HG02852 (cell line): ENCODE results near the gene RAI1.

Source experiments
- ATAC-seq: cut with Tn5 transposase; IDR thresholded peaks from one replicate; pipeline ENCODE4 v1.9.1; 2021; ENCODE audit warnings: mild to moderate bottlenecking, moderate library complexity; ENCODE audit not compliant: unreplicated experiment

The RAI1 gene

DNA sequence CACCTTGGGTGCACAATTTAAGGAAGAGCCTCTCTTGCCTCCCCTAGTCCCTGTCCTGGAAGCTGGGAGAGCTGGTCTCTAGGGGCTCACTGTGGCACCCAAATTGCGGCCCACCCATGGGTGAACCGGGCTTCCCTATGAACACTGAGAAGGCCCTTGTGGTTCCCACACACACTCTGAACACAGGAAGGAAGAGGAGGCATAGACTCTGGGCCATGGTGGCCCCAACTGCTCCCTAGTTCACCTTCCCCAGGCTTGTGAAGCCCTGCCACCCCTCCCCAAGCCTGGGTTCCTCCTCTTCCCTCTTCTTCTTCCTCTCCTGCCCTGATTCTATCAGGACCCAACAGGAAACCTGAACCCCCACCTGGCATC is 145.1 kb downstream of the RAI1 start:
- no peak for ATAC-seq

GRCh38 chr17:17826942-17827785 is 145.9 kb downstream of the RAI1 start:
- ATAC-seq: no peak

DNA sequence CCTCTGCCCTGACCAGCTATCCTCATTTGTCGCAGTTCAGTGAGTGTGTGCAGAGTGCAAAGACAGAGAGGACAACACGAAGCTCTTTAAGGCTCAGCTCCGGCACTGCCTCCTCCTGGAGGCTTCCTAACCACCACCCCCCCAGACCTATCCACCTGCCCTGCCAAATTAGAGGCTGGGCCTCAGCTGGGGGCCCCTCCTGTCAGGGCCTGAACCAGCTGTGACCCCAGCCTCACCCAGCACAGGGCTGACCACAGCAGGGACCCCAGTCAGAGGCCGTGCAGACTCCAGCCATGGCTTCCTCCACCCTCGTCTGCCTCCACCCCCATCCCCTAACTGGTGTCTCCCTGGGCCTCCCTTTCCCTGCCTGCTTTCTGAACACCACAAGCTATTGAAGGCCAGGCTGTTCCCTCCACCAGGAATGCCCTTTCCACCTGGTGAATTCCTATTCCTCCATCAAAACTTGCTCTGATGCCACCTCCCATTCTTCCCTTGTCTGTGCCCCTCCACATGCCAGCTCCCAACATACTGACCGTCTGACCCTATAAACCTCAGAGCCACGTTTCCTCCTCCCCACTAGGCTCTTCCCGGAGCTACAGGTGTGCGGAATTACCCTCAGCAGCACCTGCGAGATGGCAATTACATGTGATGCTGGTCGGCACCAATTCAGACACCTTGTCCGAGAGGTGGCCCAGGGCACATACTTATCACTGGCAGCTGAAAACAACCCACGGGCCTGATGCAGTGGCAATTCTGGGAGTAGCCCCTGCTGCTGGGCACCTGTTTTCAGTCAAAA is 146.8 kb downstream of the RAI1 start:
- ATAC-seq: no peak

DNA sequence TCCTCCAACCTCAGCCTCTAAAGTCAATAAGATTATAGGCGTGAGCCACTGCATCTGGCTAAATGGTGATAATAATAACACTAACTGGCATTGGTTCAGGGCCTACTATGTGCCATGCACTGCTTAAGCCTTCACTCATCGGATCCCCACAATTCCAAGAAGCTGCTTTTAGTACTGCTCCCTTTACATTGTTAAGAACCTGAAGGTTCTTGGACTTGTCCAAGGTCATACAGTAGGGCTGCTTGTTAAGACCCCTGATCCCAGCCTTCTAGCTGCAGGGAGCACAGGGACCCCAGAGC is 149.0 kb downstream of the RAI1 start:
- ATAC-seq: no peak

- no peak for ATAC-seq
These were observed 149.5 kb downstream of the RAI1 start for GRCh38 chr17:17830740-17831207.

DNA sequence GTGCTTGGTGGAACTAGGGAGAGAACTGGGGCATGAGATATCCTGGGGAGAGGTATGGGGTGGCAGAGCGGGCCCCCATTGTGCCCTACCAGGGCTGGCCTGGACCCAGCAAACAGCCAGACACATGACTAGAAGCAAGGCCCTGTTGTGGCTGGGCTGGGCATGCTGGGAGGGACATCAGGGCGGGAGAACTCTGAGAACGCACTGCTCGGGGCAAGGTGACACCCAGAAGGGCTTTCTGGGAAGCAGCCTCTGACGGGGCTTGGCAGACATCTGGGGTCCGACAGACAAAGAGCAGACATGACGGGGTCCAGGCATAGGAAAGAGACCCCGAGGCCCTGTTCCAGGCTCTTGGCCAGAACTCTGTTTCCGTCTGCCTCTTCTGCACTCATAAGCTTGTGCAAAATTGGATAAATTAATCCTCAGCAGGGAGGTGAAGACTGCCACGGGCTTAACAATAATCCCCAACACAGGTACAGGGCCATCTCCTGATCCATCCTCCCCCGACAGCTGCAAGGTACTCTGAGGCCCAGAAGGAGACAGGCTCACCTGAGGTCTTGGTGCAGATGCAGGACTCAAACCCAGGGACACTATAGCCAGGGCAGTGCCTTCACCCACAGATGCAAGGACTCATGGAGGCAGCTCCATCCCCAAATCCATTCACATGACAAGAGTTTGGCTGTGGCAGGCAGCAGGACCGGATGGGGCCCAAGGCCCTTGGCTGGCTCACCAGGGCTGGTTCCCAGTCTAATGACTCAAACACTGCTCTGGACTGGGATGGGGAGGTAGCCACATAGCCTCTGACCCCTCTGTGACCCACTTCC is 150.2 kb downstream of the RAI1 start:
- ATAC-seq: no peak

- no peak for ATAC-seq
These were observed 150.7 kb downstream of the RAI1 start for GRCh38 chr17:17832032-17832363.

GRCh38 chr17:17833658-17834357 is 152.6 kb downstream of the RAI1 start:
- ATAC-seq: no peak

- no peak for ATAC-seq
These were observed 153.7 kb downstream of the RAI1 start for GRCh38 chr17:17834974-17835373.

DNA sequence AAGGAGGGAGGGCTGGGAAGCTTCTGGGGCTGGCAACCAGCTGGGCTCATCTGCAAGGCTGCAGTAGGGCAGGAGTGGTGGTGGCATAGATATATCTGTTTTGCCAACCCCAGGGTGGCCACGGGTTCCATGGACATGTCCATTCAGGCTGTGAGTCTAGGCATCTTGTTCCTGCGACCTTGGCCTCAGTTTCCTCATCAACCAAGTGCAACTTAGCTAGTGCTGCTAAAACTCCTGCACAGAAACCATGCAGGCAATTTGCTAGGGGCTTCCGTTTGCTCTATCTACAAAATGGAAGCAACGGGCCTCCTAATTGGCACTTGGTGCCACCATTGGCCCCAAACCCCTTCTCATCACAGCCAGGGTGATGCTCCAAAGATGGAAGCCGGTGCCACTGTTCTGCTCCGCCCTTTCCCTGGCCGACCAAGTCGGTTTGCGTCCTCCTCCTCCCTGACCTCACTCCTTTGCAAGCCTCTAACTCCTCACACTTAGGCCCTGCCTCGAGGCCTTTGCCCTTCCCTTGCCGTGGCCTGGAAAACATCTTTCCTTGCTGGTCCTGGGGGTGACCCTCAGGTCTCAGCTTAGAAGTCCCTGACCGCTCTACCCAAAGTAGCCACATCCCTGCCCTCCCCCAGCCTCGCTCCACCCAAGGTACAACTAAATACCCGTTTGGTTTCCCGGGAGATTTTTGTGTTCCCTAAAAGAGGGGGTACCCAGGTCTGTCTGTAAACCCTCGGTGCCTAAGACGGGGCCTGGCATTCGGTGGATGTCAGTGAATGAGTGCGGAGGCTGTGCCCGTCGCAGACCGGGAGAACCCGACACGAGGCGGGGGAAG is 154.4 kb downstream of the RAI1 start:
- no peak for ATAC-seq

- ATAC-seq: peak; percentile 48
These were observed 155.1 kb downstream of the RAI1 start for GRCh38 chr17:17836250-17836817.

DNA sequence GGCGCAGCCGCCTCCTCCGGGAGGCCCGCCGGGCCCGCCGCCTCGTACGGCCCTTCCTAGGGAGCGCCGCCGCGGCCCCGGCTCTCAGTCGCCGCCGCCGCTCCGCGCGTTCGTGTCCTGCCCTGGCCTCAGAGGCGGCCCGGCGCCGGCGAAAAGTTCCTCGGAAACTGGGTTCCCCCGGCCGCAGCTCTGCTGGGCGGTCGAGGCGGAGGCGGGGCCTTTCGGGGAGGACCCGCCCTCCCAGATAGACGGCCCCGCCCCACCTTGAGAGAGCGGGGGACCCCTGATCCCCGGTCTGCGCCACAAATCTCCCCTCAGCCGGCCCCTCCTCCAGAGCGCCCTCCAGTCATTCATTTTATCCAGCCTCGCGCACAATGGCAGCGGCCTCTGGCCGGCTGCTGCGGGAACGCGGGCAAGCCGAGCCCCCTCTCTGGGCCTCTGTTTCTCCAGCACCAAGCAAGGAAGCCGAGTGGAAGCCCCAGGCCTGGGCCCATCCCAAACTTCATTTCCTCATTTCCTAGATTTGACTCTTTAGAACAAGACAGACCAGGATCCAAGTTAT is 155.6 kb downstream of the RAI1 start, which contains the start of gene SREBF1:
SREBF1 (minus strand) TSS at position 169 of the 562 bp plus-strand sequence. CDS start 169 bp downstream, outside the sequence.
- peak; percentile 23 for ATAC-seq

DNA sequence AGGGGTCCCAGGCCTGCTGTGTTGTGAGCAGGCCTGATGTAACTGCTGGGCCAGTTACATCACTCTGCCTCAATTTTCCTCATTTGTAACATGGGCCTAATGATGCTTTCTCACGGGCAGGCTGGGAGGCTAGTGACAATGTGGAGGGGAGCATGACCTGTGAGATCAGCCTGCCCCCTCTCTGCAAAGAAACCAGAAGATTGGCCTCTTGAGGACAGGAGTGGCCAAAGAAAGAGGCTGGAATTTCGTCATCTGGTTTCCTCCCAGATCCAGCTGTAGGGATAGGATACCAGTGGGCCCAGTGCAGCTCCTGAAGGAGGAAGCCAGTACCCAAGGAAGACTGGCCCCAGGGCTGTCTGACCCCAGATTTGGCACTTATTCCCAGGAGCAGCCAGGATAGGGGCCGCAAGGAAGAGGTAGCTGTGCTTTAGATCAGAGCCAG is 156.1 kb downstream of the RAI1 start:
- no peak for ATAC-seq

DNA sequence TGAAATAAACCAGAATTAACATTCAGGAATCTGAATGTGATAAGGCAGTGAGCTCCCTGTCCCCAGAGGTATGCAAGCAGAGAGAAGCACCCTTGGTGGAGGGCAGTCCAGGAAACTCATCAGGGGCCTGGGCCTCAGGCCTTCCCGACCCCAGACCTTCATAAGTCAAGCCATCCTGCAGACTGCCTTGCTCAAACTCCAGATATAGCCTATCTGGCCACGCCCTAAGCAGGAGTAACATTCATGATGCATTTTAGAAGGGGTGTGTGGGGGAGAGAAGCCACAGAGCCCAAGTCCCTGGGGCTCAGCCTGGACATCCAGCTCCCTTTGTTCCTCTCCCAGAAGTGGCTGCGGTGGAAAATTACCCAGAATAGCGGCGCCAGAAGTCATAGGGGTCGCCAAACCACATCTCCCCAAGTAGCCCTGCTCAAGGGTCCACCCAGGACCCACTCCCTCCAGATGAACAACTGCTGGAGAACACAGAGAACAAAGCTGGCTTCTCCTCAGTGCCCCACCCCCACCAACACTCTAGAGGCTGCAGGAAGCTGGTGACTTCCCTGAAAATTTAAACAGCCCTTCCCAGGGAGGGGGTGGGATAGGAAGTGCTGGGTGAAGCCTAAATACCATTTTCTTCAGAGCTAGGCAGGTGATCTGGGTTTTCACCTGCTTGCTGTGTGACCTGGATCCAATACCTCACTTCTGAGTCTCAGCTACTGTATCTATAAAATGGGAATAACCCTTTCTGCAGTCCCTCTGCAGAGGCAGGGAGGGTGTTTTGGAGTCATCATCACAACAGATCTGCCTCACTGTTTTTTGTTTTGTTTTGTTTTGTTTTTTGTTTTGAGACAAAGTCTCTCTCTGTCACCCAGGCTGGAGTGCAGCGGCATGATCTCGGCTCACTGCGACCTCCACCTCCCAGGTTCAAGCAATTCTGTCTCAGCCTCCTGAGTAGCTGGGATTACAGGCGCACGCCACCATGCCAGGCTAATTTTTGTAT is 157.0 kb downstream of the RAI1 start:
- no peak for ATAC-seq

GRCh38 chr17:17839791-17840707 is 158.8 kb downstream of the RAI1 start:
- ATAC-seq: peak; percentile 70

DNA sequence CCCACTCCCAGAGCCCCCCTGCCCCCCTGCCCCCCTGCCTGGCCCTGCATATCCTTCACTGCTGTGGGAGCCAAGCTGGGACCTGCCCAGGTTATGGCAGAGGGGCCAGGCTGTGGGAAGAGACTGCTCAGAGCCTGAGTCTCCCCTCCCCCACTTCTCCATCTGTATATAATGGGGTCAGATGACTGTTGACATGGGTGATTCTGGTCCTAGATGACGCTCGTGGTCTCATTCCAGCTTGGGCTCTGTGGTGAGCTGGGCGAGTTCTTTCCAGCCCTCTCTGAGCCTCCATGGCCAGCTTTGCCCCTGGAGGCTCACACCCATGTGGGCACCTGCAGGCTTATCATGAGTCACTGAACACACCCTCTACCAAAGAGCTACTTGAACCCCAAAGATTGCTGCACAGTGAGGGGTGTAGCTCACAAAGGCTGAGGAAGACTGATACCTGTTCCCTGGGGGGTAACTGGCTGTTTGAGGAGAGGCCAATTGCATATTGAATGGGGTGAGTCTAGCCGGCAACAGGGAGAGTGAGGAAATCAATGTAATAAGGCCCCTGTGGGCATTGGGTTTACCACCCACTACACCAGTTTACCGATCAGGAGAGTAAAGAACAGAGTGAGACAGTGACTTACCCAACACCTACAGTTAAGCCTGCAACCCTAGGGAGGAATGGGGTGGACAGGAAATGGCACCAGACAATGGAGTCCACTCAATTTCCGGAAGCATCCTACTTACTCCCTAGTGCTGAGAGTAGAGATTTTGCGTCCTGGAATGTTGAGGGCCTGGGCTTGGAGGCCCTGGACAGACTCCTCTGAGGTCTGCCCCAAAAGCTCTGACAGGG is 159.7 kb downstream of the RAI1 start:
- no peak for ATAC-seq
